ENCODE measurements around the gene ZNF236.
"Not testable (repeated sequence)": the region's sequence is repeated elsewhere in the genome, so short reads cannot be mapped to it uniquely, and the experiment has no call there.

ZNF236 gene

GRCh38 chr18:76822506-76823160 is at the start of gene ZNF236:
Gene ZNF236, plus strand, starts transcription at chr18:76822557. Its CDS starts 51 bp downstream, at chr18:76822608.
- peak; percentile 95 for DNase-seq (ENCODE audit: low spot score)

GRCh38 chr18:76772665-76773064 is 49.7 kb upstream of the ZNF236 start:
- no peak for DNase-seq (ENCODE audit: low spot score)

- not testable (repeated sequence) for DNase-seq (ENCODE audit: low spot score)
These were observed 45.3 kb upstream of the ZNF236 start for GRCh38 chr18:76777036-76777435.

- DNase-seq (ENCODE audit: low spot score): no peak
These were observed 38.4 kb upstream of the ZNF236 start for GRCh38 chr18:76783786-76784484.

- DNase-seq (ENCODE audit: low spot score): no peak
These were observed 36.5 kb upstream of the ZNF236 start for GRCh38 chr18:76785872-76786271.

- DNase-seq (ENCODE audit: low spot score): no peak
These were observed 33.6 kb upstream of the ZNF236 start for GRCh38 chr18:76788571-76789317.

GRCh38 chr18:76791106-76791505 is 31.3 kb upstream of the ZNF236 start:
- DNase-seq (ENCODE audit: low spot score): no peak

GRCh38 chr18:76791642-76792041 is 30.7 kb upstream of the ZNF236 start:
- no peak for DNase-seq (ENCODE audit: low spot score)

- DNase-seq (ENCODE audit: low spot score): no peak
These were observed 28.0 kb upstream of the ZNF236 start for GRCh38 chr18:76794326-76794725.

- DNase-seq (ENCODE audit: low spot score): peak; percentile 94
These were observed 20.5 kb upstream of the ZNF236 start for GRCh38 chr18:76801567-76802505.

GRCh38 chr18:76803413-76803812 is 18.9 kb upstream of the ZNF236 start:
- DNase-seq (ENCODE audit: low spot score): no peak

- DNase-seq (ENCODE audit: low spot score): peak; percentile 86
These were observed 18.5 kb upstream of the ZNF236 start for GRCh38 chr18:76803814-76804213.

GRCh38 chr18:76805221-76805620 is 17.1 kb upstream of the ZNF236 start:
- DNase-seq (ENCODE audit: low spot score): peak; percentile 31

- no peak for DNase-seq (ENCODE audit: low spot score)
These were observed 16.1 kb upstream of the ZNF236 start for GRCh38 chr18:76806301-76806700.

- no peak for DNase-seq (ENCODE audit: low spot score)
These were observed 13.8 kb upstream of the ZNF236 start for GRCh38 chr18:76808561-76808960.

GRCh38 chr18:76811530-76811929 is 10.8 kb upstream of the ZNF236 start:
- DNase-seq (ENCODE audit: low spot score): not testable (repeated sequence)

- DNase-seq (ENCODE audit: low spot score): no peak
These were observed 8.1 kb upstream of the ZNF236 start for GRCh38 chr18:76814256-76814655.

- no peak for DNase-seq (ENCODE audit: low spot score)
These were observed 6.2 kb upstream of the ZNF236 start for GRCh38 chr18:76816127-76816526.

- DNase-seq (ENCODE audit: low spot score): no peak
These were observed 4.3 kb upstream of the ZNF236 start for GRCh38 chr18:76817888-76818611.

- no peak for DNase-seq (ENCODE audit: low spot score)
These were observed 2.8 kb upstream of the ZNF236 start for GRCh38 chr18:76819411-76820136.
